Testis (tissue), 3 donors: ENCODE measurements around the gene IL17F. TPM values are rescaled to one million over a fixed set of nuclear protein-coding genes. Genes with fewer than 3 reads are reported as not detected.
A peak's percentile ranks its signal among the peaks of the same experiment; 100 is the strongest.

Source experiments
- DNase-seq: peaks from one replicate; pipeline ENCODE4 v3.0.0-alpha.2; 2019
- H3K27ac ChIP-seq, 2 donors: fragments of 200-600 bp; sonication (generic); one replicate each; pipeline ENCODE4 v1.5.1; 2019
- H3K27me3 ChIP-seq: fragments of 200-600 bp; sonication (generic); one replicate; pipeline ENCODE4 v1.5.1; 2019
- H3K36me3 ChIP-seq: fragments of 200-600 bp; sonication (generic); one replicate; pipeline ENCODE4 v1.5.1; 2017; ENCODE audit warnings: low read depth; ENCODE audit errors: missing control alignments
- H3K4me1 ChIP-seq: fragments of 200-600 bp; sonication (generic); one replicate; pipeline ENCODE4 v1.5.1; 2019
- H3K4me3 ChIP-seq, 2 donors: fragments of 200-600 bp; sonication (generic); one replicate each; pipeline ENCODE4 v1.5.1; 2017 to 2019
- H3K9me3 ChIP-seq: fragments of 200-600 bp; sonication (generic); one replicate; pipeline ENCODE4 v1.5.1; 2017
- CTCF ChIP-seq, 3 experiments: fragments of 450-650 bp in 2 of 3; fragments of 200-600 bp in 1 of 3; sonication (generic) in 1 of 3; IDR thresholded peaks; one replicate each; pipeline ENCODE4 v1.5.1; 2016 to 2019; ENCODE audit warnings: antibody characterized with exemption in 3 of 3, mild to moderate bottlenecking in 2 of 3, moderate library complexity in 1 of 3
- POLR2A ChIP-seq: fragments of 450-650 bp; IDR thresholded peaks from one replicate; pipeline ENCODE4 v1.6.1; 2017; ENCODE audit warnings: antibody characterized with exemption, mild to moderate bottlenecking, moderate library complexity
- WGBS, 2 donors: methylation state at CpG; one replicate each; pipeline ENCODE4 v1.1.5; 2018; 5-methylcytosine and 5-hydroxymethylcytosine counted together
- intact Hi-C: fragments of 100-400 bp; cut with DNase I; formaldehyde crosslinking; loops from one replicate; pipeline ENCODE4 v1.15.1; 2023; ENCODE audit warnings: low total_unique reads
- polyA plus RNA-seq: library from polyadenylated mRNA; stranded (reverse); fragments of 350-450 nt; fragmentation: Illumina TruSeq; extraction: RNeasy Lipid Tissue Mini Kit (QIAGEN cat#74804); gene quantifications from one replicate; pipeline ENCODE4 v1.2.3, GENCODE V29; 2014; ENCODE audit warnings: low read depth, low replicate concordance; ENCODE audit not compliant: insufficient read depth
- total RNA-seq, 2 donors: library from RNA; depleted of rRNA; stranded (reverse); fragments of >200 nt; gene quantifications; one replicate each; pipeline ENCODE4 v1.2.3, GENCODE V29; 2016

IL17F gene
- total and polyA plus RNA-seq, 3 donors from 2014 or later: not detected

DNA sequence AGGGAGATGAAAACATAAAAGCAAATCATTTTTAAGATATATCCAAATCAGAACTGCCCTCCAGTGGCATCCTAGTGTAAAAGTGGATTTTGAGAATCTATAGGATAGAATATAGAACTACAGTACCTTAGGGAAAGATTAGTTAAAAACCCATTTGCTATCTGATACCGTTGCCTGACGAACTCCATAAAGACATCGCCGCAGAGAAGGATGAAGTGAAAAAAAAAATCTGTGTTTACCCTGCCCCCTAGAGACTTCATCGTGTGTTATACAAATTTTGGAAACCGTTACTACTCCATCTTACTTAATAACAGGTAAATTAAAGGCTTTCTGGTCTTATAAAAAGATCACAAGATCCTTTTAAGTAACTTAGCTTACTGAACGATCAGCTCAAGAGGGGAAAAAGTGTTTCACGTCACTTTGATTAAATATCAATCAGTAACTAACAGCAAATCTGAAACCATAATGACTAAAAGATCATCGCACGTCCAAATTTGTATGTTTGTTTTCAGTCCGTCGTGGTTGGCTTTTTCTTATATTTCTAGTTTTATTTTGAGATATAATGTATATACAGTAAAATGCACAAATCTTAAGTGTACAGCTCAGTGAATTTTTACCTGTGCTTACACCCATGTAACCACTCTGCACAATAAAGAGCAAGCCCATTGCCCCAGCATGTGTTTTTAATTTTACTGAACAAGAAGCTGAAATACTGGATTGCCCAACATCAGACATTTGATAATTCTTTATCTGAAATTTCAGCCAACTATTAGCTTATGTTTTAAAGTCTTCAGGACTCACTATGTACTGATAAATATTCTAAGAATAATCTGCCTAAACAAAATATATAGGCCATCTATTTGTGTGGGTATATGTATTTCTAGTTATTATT is 41.1 kb upstream of the IL17F start:
- H3K4me1 ChIP-seq: peaks cover 12% of the 10 kb centered on the region
- TF ChIP-seq CTCF (IDR thresholded peaks at IDR 0.05) (peak in 2 of 3 experiments; percentile 6 to 17), POLR2A (no peak)
- no peaks in the 10 kb centered on the region for H3K36me3 ChIP-seq
- peak overlapping the region in 1 of 2 donors; percentile 59 for H3K27ac ChIP-seq
- intact Hi-C loops: loop anchor here (10.0 kb wide), 1 partner anchor 109 kb away; no protein-coding TSS in a partner anchor
- peak overlapping the region; percentile 73 to 89 for H3K4me3 ChIP-seq
- no peaks in the 10 kb centered on the region for H3K27me3 ChIP-seq
- no peaks in the 10 kb centered on the region for H3K9me3 ChIP-seq
- no peak for DNase-seq
- WGBS, 2 donors: 11 to 19% methylated on average over 12 of the region's 12 CpGs

GRCh38 chr6:52284460-52285176 is 40.3 kb upstream of the IL17F start, which contains the start of gene MCM3:
Gene MCM3, minus strand, starts transcription at chr6:52284742. Its CDS starts 68 bp downstream, at chr6:52284674.
- H3K36me3 ChIP-seq: no peaks in the 10 kb centered on the region
- H3K9me3 ChIP-seq: no peaks in the 10 kb centered on the region
- intact Hi-C loops: loop anchor here (10.0 kb wide), 1 partner anchor 110 kb away; no protein-coding TSS in a partner anchor
- peaks cover 12% of the 10 kb centered on the region for H3K4me1 ChIP-seq
- no peaks in the 10 kb centered on the region for H3K27me3 ChIP-seq
- H3K27ac ChIP-seq: peak within 1 kb of the TSS in 1 of 2 donors; percentile 59
- TF ChIP-seq CTCF (IDR thresholded peaks at IDR 0.05) (peak in 1 of 3 experiments; percentile 8), POLR2A (no peak)
- DNase-seq: peak; percentile 99
- H3K4me3 ChIP-seq: peak within 1 kb of the TSS; percentile 73 to 89
- WGBS, 2 donors: 0 to 1% methylated on average over 15 to 53 of the region's 53 CpGs

- Histone ChIP-seq H3K9me3 (no peaks in the 10 kb centered on the region), H3K4me3 (peak overlapping the region; percentile 73 to 89), H3K4me1 (peaks cover 12% of the 10 kb centered on the region), H3K27ac (peak overlapping the region in 1 of 2 donors; percentile 59), H3K36me3 (no peaks in the 10 kb centered on the region), H3K27me3 (no peaks in the 10 kb centered on the region)
- peak; percentile 69 for DNase-seq
- TF ChIP-seq POLR2A (no peak), CTCF (IDR thresholded peaks at IDR 0.05) (no peak)
- 0% methylated on average over 10 to 14 of the region's 14 CpGs for WGBS, 2 donors
- intact Hi-C loops: loop anchor here (10.0 kb wide), 1 partner anchor 111 kb away; no protein-coding TSS in a partner anchor
Observed at GRCh38 chr6:52284131-52284459, 39.8 kb upstream of the IL17F start.

DNA sequence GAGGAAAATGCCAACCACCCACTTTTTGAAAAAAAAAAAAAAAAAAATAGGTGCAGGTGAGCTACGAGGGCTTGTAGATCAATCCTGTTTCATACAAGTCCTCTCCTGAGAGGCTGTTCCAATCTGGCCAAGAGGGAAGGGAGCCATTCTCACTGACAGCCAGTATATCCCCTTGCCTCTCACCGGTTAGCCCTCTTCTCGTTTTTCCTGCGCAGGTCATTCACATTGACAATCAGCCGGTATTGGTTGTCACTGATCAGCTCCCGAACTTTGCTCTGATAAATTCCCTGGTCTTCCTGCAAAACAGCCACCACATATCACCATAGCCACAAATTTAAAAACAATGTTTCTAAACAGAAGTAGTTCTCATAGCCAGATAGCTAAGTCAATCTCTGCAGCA is 38.8 kb upstream of the IL17F start:
- H3K9me3 ChIP-seq: no peaks in the 10 kb centered on the region
- WGBS, 2 donors: 47 to 49% methylated on average over 6 of the region's 6 CpGs
- no peak overlapping the region for H3K27ac ChIP-seq
- no peaks in the 10 kb centered on the region for H3K36me3 ChIP-seq
- no peak overlapping the region for H3K4me3 ChIP-seq
- DNase-seq: no peak
- intact Hi-C loops: loop anchor here (10.0 kb wide), 1 partner anchor 112 kb away; no protein-coding TSS in a partner anchor
- H3K27me3 ChIP-seq: no peaks in the 10 kb centered on the region
- TF ChIP-seq POLR2A (no peak), CTCF (IDR thresholded peaks at IDR 0.05) (no peak)
- H3K4me1 ChIP-seq: peaks cover 12% of the 10 kb centered on the region
